ENCODE data around the gene HTR3E. TPM values are rescaled to one million over a fixed set of nuclear protein-coding genes. Genes with fewer than 3 reads are reported as not detected.

The HTR3E gene
- polyA plus RNA-seq, 6 donors from 2014 or later: not detected

GRCh38 chr3:184129012-184129411 is 32.1 kb downstream of the HTR3E start:
- DNase-seq (no peak), ATAC-seq (ENCODE audit: low read depth in 2 of 2) (no peak)
- Mint-ChIP-seq H3K36me3 (no peaks in the 10 kb centered on the region), H3K9me3 (no peaks in the 10 kb centered on the region), H3K4me3 (no peak overlapping the region), H3K27me3 (peaks cover 0 to 6% (median 0%) of the 10 kb centered on the region in 3 donors), H3K4me1 (peaks cover 4 to 8% (median 5%) of the 10 kb centered on the region in 3 donors), H3K27ac (peak overlapping the region in 1 of 6 donors; percentile 82)

- Mint-ChIP-seq H3K4me1 (peaks cover 33 to 44% (median 42%) of the 10 kb centered on the region in 3 donors), H3K9me3 (no peaks in the 10 kb centered on the region), H3K27me3 (peaks cover 0 to 6% (median 0%) of the 10 kb centered on the region in 3 donors), H3K4me3 (peak overlapping the region in 2 of 8 donors; percentile 97 to 100), H3K36me3 (no peaks in the 10 kb centered on the region), H3K27ac (no peak overlapping the region)
- DNase-seq: no peak
- no peak for ATAC-seq (ENCODE audit: low read depth in 2 of 2)
Measured at GRCh38 chr3:184132945-184133344, 36.1 kb downstream of the HTR3E start.

- Mint-ChIP-seq H3K27me3 (peaks cover 0 to 2% (median 0%) of the 10 kb centered on the region in 3 donors), H3K4me3 (peak overlapping the region; percentile 96 to 100 (median 98)), H3K27ac (peak overlapping the region in 5 of 6 donors; percentile 82 to 97 (median 95)), H3K36me3 (no peaks in the 10 kb centered on the region), H3K4me1 (peaks cover 33 to 46% (median 45%) of the 10 kb centered on the region in 3 donors), H3K9me3 (no peaks in the 10 kb centered on the region)
- DNase-seq (peak; percentile 18), ATAC-seq (ENCODE audit: low read depth in 2 of 2) (no peak)
Measured at GRCh38 chr3:184133840-184134745, 37.2 kb downstream of the HTR3E start.

- DNase-seq (no peak), ATAC-seq (ENCODE audit: low read depth in 2 of 2) (peak; percentile 13 to 16)
- H3K36me3 Mint-ChIP-seq: peaks cover 0 to under 1% of the 10 kb centered on the region in 2 donors
- no peaks in the 10 kb centered on the region for H3K27me3 Mint-ChIP-seq
- peak overlapping the region; percentile 96 to 100 (median 98) for H3K4me3 Mint-ChIP-seq
- H3K4me1 Mint-ChIP-seq: peaks cover 33 to 46% (median 45%) of the 10 kb centered on the region in 3 donors
- no peaks in the 10 kb centered on the region for H3K9me3 Mint-ChIP-seq
- H3K27ac Mint-ChIP-seq: peak overlapping the region; percentile 93 to 97 (median 96)
Measured at GRCh38 chr3:184134746-184135148, 37.9 kb downstream of the HTR3E start.

GRCh38 chr3:184135149-184135910 is 38.5 kb downstream of the HTR3E start, which contains the start of gene EIF2B5:
Gene EIF2B5 (plus strand): TSS chr3:184135358. CDS start chr3:184135386, 28 bp downstream.
- ATAC-seq (ENCODE audit: low read depth in 2 of 2) (peak; percentile 89 to 90), DNase-seq (peak; percentile 88)
- H3K9me3 Mint-ChIP-seq: no peaks in the 10 kb centered on the region
- peaks cover 0 to 6% of the 10 kb centered on the region in 2 donors for H3K36me3 Mint-ChIP-seq
- H3K27ac Mint-ChIP-seq: peak within 1 kb of the TSS; percentile 93 to 97 (median 96)
- H3K4me3 Mint-ChIP-seq: peak within 1 kb of the TSS; percentile 96 to 100 (median 98)
- no peaks in the 10 kb centered on the region for H3K27me3 Mint-ChIP-seq
- H3K4me1 Mint-ChIP-seq: peaks cover 33 to 46% (median 45%) of the 10 kb centered on the region in 3 donors

GRCh38 chr3:184135911-184136260 is 39.0 kb downstream of the HTR3E start:
- ATAC-seq (ENCODE audit: low read depth in 2 of 2): no peak
- Mint-ChIP-seq H3K36me3 (peaks cover 0 to 11% of the 10 kb centered on the region in 2 donors), H3K27me3 (no peaks in the 10 kb centered on the region), H3K9me3 (no peaks in the 10 kb centered on the region), H3K4me3 (peak overlapping the region; percentile 96 to 100 (median 98)), H3K4me1 (peaks cover 33 to 46% (median 45%) of the 10 kb centered on the region in 3 donors), H3K27ac (peak overlapping the region; percentile 93 to 97 (median 96))
- DNase-seq: no peak

- no peak for ATAC-seq (ENCODE audit: low read depth in 2 of 2)
- H3K9me3 Mint-ChIP-seq: no peaks in the 10 kb centered on the region
- peak overlapping the region in 4 of 6 donors; percentile 20 to 76 (median 40) for H3K27ac Mint-ChIP-seq
- H3K4me3 Mint-ChIP-seq: no peak overlapping the region
- no peaks in the 10 kb centered on the region for H3K27me3 Mint-ChIP-seq
- H3K4me1 Mint-ChIP-seq: peaks cover 23 to 43% (median 37%) of the 10 kb centered on the region in 3 donors
- no peak for DNase-seq
- peaks cover 5 to 23% of the 10 kb centered on the region in 2 donors for H3K36me3 Mint-ChIP-seq
Measured at GRCh38 chr3:184140436-184140835, 43.6 kb downstream of the HTR3E start.

- ATAC-seq (ENCODE audit: low read depth in 2 of 2): no peak
- no peak for DNase-seq
- H3K27ac Mint-ChIP-seq: peak overlapping the region in 2 of 6 donors; percentile 45 to 93
- peaks cover 8 to 26% (median 26%) of the 10 kb centered on the region in 3 donors for H3K4me1 Mint-ChIP-seq
- H3K4me3 Mint-ChIP-seq: no peak overlapping the region
- peaks cover 5 to 23% of the 10 kb centered on the region in 2 donors for H3K36me3 Mint-ChIP-seq
- H3K27me3 Mint-ChIP-seq: no peaks in the 10 kb centered on the region
- H3K9me3 Mint-ChIP-seq: no peaks in the 10 kb centered on the region
Measured at GRCh38 chr3:184142199-184142598, 45.3 kb downstream of the HTR3E start.

GRCh38 chr3:184143327-184143726 is 46.5 kb downstream of the HTR3E start:
- Mint-ChIP-seq H3K27ac (no peak overlapping the region), H3K4me1 (peaks cover 7 to 17% (median 16%) of the 10 kb centered on the region in 3 donors), H3K4me3 (no peak overlapping the region), H3K36me3 (peaks cover 5 to 23% of the 10 kb centered on the region in 2 donors), H3K27me3 (no peaks in the 10 kb centered on the region), H3K9me3 (no peaks in the 10 kb centered on the region)
- no peak for ATAC-seq (ENCODE audit: low read depth in 2 of 2)
- DNase-seq: no peak

GRCh38 chr3:184144505-184144904 is 47.6 kb downstream of the HTR3E start:
- Mint-ChIP-seq H3K27me3 (no peaks in the 10 kb centered on the region), H3K9me3 (no peaks in the 10 kb centered on the region), H3K36me3 (peaks cover 5 to 23% of the 10 kb centered on the region in 2 donors), H3K27ac (peak overlapping the region in 1 of 6 donors; percentile 6), H3K4me1 (peaks cover 7 to 17% (median 16%) of the 10 kb centered on the region in 3 donors), H3K4me3 (no peak overlapping the region)
- ATAC-seq (ENCODE audit: low read depth in 2 of 2) (no peak), DNase-seq (no peak)

GRCh38 chr3:184145111-184145524 is 48.3 kb downstream of the HTR3E start:
- peaks cover 7 to 17% (median 16%) of the 10 kb centered on the region in 3 donors for H3K4me1 Mint-ChIP-seq
- H3K27ac Mint-ChIP-seq: peak overlapping the region in 3 of 6 donors; percentile 26 to 69 (median 57)
- ATAC-seq (ENCODE audit: low read depth in 2 of 2) (peak; percentile 68 to 72), DNase-seq (peak; percentile 23)
- H3K27me3 Mint-ChIP-seq: no peaks in the 10 kb centered on the region
- no peak overlapping the region for H3K4me3 Mint-ChIP-seq
- peaks cover 5 to 19% of the 10 kb centered on the region in 2 donors for H3K36me3 Mint-ChIP-seq
- no peaks in the 10 kb centered on the region for H3K9me3 Mint-ChIP-seq

GRCh38 chr3:184145751-184146270 is 48.9 kb downstream of the HTR3E start:
- no peak for ATAC-seq (ENCODE audit: low read depth in 2 of 2)
- Mint-ChIP-seq H3K36me3 (peaks cover 5 to 12% of the 10 kb centered on the region in 2 donors), H3K4me3 (no peak overlapping the region)

GRCh38 chr3:184148076-184148475 is 51.2 kb downstream of the HTR3E start:
- no peaks in the 10 kb centered on the region for H3K27me3 Mint-ChIP-seq
- no peak overlapping the region for H3K4me3 Mint-ChIP-seq
- no peaks in the 10 kb centered on the region for H3K36me3 Mint-ChIP-seq
- H3K27ac Mint-ChIP-seq: peak overlapping the region in 1 of 6 donors; percentile 33
- no peaks in the 10 kb centered on the region for H3K9me3 Mint-ChIP-seq
- peaks cover 7 to 17% (median 11%) of the 10 kb centered on the region in 3 donors for H3K4me1 Mint-ChIP-seq
- DNase-seq (no peak), ATAC-seq (ENCODE audit: low read depth in 2 of 2) (no peak)

More at GRCh38 chr3:184145751-184146270, 48.9 kb downstream of the HTR3E start:
- peak overlapping the region in 2 of 6 donors; percentile 57 to 93 for H3K27ac Mint-ChIP-seq
- H3K9me3 Mint-ChIP-seq: no peaks in the 10 kb centered on the region
- H3K4me1 Mint-ChIP-seq: peaks cover 7 to 17% (median 16%) of the 10 kb centered on the region in 3 donors
- H3K27me3 Mint-ChIP-seq: no peaks in the 10 kb centered on the region
- DNase-seq: no peak
